Tibial nerve (tissue), 4 donors: Measurements from ENCODE around the gene KCNQ1.

Source experiments
- EP300 ChIP-seq, 2 donors: sonication (generic); formaldehyde crosslinking; IDR thresholded peaks; one replicate each; pipeline ENCODE4 v1.6.1; 2017; ENCODE audit warnings: antibody characterized with exemption in 2 of 2, mild to moderate bottlenecking in 1 of 2
- POLR2A ChIP-seq, 2 donors: fragments of 450-650 bp; IDR thresholded peaks; one replicate each; pipeline ENCODE4 v1.6.1; 2017; ENCODE audit warnings: antibody characterized with exemption in 2 of 2, mild to moderate bottlenecking in 2 of 2, moderate library complexity in 2 of 2
- TF ChIP-seq, protein P1 (sequence below), 5 experiments: fragments of 200-600 bp in 3 of 5; fragments of 450-650 bp in 2 of 5; sonication (generic) in 3 of 5; IDR thresholded peaks; one replicate each; pipeline ENCODE4 v1.5.1; 2016 to 2019; ENCODE audit warnings: antibody characterized with exemption in 5 of 5, mild to moderate bottlenecking in 3 of 5, moderate library complexity in 2 of 5

DNA sequence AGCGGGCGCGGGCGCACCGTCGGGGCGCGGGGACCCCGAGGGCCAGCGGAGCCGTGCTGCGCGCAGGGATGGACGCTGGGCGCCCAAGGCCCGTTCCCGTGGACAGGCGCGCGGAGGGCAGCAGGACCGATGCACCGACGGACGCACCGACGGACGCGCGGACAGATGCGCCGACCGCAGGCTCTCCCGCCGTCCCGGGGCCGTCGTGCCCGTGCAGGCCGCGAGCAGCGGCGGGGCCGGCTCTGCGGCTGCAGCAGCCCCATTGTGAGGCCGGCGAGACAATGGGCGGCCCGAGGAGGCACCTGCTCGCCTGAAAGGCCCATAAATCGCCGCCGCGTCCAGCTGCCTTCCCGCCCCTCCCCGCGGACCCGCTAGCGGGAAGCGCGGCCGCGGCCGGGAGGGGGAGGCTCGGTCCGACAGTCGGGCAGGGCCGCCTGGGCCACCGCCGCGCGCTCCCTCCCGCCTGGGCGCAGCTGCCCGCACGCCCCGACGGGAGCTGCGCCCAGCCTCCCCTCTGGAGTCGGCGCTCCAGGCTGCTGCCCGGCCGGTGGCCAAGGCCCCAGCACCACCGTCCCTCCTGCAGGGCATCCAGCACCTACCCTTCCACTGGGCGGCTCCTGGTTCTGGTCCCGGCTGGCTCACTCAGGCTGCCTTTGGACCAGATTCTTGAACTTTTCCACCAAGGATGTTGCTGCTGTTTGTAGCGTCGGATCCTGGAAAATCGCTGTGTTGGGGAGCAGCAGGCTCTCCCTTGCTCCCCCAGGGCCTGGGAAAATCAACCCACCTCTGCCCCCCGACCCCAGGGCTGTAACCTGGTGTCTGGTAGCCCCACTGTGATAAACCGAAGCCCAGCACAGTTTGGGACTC, 425.0 kb downstream of the KCNQ1 start:
- TF ChIP-seq, protein P1, sequence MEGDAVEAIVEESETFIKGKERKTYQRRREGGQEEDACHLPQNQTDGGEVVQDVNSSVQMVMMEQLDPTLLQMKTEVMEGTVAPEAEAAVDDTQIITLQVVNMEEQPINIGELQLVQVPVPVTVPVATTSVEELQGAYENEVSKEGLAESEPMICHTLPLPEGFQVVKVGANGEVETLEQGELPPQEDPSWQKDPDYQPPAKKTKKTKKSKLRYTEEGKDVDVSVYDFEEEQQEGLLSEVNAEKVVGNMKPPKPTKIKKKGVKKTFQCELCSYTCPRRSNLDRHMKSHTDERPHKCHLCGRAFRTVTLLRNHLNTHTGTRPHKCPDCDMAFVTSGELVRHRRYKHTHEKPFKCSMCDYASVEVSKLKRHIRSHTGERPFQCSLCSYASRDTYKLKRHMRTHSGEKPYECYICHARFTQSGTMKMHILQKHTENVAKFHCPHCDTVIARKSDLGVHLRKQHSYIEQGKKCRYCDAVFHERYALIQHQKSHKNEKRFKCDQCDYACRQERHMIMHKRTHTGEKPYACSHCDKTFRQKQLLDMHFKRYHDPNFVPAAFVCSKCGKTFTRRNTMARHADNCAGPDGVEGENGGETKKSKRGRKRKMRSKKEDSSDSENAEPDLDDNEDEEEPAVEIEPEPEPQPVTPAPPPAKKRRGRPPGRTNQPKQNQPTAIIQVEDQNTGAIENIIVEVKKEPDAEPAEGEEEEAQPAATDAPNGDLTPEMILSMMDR (IDR thresholded peaks at IDR 0.05): no peak
- no peak for TF ChIP-seq EP300 (IDR thresholded peaks at IDR 0.05)
- TF ChIP-seq POLR2A (IDR thresholded peaks at IDR 0.05): no peak
